GM19328 (cell line): Measurements from ENCODE around the gene SMIM38.
"Not testable (repeated sequence)": the region's sequence is repeated elsewhere in the genome, so short reads cannot be mapped to it uniquely, and the experiment has no call there.

Experiments used
- ATAC-seq: cut with Tn5 transposase; IDR thresholded peaks from one replicate; pipeline ENCODE4 v1.9.1; 2021; ENCODE audit warnings: mild to moderate bottlenecking, moderate library complexity; ENCODE audit not compliant: unreplicated experiment

SMIM38 gene

DNA sequence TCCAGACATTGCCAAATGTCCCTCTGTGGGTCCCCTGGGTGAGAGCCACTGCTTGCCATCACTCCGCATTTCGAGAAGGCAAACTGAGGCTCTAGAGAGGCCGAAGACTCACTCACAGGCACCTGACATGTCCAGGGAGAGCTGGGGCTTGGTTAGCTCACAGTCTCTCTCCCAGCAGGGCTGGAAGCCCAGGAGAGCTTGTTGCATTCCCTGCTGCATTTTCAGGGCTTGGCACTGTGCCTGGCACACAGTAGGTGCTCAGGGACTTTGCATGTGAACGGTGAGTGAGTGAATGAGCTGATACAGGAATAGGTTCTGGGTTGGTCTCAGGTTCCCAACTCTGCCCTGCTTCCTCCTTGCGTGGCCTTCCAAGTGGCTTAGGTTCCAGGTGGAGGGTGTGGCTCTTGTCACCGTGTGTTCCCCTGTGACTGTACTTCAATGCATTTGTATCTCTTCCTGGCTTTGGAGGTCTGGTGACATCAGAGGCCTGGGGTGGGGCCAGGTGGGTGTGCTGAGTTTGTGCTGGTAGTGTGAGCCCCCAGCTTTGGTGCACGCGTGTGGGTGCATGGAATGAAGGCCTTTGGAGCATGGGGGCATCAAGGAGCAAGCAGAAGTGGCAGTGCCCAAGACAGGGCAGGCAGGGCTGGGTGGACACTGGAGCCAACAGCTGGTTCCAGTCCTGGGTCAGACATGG lies 18.4 kb upstream of the SMIM38 start:
- ATAC-seq, result no peak

DNA sequence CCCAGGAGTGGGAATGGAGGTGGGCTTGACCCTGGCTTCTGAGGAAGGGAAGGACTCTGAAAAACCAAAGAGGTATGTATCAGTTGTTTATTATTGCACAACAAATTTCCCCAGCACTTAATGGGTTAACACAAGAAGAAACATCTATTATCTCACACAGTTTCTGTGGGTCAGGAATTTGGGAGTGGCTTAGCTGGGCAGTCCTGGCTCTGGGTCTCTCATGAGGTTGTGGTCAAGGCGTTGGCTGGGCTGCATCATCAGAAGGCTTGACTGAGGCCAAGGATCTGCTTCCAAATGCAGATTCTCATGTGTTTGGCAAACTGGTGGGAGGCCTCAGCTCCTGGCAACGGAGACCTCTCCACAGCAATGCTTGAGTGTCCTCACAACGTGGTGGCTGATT lies 17.5 kb upstream of the SMIM38 start:
- no peak for ATAC-seq

DNA sequence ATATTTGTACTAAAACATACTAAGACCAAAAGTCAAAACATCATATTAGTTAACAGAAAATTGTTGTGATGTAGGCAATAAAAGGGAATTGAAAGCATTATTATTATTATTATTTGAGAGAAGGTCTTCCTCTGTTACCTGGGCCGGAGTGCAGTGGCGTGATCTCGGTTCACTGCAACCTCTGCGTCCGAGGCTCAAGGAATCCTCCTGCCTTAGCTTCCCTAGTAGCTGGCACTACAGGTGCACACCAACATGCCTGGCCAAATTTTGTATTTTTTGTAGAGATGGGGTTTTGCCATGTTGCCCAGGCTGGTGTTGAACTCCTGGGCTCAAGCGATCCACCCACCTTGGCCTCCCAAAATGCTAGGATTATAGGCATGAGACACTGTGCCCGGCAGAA lies 15.6 kb upstream of the SMIM38 start:
- not testable (repeated sequence) for ATAC-seq

DNA sequence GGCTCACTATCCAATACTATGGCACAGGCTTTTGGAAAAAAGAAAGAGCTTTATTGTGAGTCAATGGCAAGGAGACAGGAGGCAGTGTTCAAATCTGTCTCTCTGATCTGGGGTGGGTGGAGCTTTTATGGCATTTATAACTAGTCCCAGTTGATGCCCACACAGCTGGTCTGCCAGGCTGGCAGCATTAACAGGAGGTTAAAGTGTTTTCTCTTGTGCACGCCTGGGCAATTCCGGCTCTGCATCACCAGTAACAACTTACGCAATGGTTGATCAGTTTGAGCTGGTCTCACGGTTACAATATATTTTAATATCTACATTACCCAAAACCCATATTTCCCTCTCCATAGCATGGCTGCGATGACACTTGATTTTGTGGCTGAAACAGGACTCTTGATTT lies 15.1 kb upstream of the SMIM38 start:
- ATAC-seq, result no peak

DNA sequence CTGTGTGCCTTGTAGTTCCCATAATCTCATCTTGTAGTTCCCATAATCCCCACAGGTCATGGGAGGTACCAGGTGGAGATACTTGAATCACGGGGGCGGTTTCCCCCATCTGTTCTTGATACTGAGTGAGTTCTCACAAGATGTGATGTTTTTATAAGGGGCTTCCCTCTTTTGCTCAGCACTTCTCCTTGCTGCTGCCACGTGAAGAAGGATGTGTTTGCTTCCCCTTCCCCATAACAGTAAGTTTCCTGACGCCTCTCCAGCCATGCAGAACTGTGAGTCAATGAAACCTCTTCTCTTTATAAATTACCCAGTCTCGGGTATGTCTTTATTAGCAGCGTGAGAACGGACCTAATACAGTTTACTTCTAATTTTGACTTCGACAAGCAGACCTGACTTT lies 14.0 kb upstream of the SMIM38 start:
- ATAC-seq, result no peak

DNA sequence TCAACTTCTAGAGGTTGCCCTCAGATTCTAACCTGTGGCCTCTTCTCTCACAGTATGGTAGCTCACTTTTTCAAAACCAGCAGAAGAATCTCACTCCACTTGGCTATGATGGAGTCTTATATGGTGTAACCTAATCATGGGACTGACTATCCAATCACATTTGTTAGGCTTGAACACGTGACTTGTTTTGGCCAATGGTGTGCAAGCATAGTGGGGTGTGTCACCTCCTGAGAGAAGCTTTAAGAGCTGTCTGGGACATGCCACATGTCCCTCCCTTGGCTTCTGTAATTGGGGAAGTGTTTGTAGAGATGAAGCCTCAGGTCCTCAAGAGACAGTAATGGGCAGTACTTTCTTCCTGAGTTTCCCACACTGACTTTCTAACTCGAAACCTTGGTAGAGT lies 12.8 kb upstream of the SMIM38 start:
- no peak for ATAC-seq

DNA sequence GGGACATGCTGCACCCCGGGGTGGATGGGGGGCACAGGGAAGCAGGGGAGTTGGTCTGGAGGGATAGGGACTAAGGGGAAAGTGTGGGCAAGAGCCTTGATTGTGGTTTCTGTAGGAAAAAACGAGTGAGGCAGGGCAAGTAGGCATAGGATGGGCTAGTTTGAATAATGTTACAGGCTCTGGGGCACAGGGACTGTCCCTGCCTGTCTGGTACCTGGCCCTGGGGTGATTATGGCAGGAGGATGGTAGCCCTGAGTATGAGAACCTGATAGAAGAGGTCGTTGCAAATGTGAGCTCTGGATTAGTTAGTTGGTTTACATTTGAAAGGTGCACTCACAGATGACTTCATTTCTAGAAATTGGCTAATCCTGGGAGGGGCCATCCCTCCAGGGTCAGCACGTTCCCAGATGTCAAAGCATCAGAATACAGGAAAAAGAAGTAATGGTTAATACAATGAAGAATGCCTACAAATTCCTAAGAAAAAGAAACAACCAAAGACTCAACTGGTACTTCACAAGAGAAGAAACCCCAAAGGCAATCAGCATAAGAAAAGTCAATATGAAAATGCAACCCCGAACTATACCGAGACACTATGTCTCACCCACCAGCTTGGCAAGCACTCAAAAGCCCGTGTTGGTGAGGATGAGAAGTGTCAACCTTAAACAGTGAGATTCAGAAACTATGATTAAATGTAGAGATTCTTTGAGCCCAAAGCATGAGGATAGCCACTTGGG lies 11.3 kb upstream of the SMIM38 start:
- ATAC-seq, result no peak

DNA sequence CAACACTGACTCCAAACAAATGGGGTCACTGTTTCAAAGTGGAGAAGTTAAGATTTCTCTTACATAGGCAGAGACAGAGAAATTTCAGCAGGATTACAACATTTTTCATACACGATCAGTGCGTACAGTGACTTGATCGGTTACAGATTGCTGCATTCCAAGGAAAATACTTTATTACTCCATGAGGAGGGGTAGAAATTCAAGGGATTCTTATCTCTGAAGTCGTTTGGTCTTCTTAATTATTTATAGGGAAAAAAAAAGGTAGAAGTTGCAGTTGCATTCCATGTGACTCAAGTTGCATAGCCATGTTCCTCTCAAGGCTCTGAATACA lies 10.7 kb upstream of the SMIM38 start:
- no peak for ATAC-seq

DNA sequence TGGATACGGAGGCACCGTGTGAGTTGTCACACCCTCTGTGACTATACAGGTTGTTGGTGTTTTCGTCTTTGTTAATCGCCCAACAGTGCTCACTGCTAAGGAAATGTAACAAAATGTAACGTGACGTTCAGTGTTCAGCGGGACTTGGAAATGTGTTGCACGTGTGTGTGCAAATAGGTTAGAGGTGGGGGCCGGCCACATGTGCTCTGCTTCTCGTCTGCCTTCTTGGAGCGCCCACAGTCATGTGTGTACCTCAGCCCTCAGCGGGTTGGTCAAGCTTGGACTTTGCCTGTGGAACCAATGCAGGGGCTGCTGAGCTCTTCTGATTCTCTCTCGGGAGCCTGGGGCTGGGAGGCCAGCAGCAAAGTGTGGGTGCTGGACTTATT lies 7.4 kb upstream of the SMIM38 start:
- no peak for ATAC-seq

DNA sequence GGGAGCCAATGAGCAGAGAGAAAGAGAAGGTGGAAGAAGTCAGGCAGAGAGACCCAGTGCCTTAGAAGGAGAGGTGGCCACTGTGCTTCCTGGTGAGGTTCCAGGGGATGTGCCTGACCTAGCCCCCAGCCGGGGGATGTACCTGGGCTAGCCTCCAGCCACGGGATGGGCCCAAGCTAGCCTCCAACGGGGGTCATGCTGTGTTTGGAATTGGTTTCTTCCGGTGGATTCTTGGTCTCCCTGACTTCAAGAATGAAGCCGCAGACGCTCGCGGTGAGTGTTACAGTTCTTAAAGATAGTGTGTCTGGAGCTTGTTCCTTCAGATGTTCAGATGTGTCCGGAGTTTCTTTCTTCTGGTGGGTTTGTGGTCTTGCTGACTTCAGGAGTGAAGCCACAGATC lies 6.9 kb upstream of the SMIM38 start:
- ATAC-seq, result no peak

DNA sequence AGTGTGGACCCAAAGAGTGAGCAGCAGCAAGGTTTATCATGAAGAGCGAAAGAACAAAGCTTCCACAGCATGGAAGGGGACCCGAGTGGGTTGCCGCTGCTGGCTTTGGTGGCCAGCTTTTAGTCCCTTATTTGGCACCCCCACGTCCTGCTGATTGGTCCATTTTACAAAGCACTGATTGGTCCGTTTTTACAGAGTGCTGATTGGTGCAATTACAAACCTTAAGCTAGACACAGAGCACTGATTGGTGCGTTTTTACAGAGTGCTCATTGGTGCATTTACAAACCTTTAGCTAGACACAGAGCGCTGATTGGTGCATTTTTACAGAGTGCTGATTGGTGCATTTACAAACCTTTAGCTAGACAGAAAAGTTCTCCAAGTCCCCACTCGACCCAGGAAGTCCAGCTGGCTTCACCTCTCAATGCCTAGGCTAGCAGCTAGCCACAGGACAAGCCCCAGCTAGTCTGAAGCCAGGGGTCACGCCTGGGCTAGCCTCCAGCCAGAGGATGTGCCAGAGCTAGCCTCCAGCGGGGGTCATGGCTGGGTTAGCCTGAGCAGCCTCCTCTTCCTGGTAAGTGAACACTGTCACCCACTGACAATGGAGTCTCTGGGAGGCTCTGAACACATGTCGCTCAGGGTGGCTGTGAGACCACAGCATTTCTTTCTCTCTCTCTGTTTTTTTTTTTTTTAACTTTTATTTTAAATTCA lies 6.2 kb upstream of the SMIM38 start:
- ATAC-seq, result not testable (repeated sequence)

DNA sequence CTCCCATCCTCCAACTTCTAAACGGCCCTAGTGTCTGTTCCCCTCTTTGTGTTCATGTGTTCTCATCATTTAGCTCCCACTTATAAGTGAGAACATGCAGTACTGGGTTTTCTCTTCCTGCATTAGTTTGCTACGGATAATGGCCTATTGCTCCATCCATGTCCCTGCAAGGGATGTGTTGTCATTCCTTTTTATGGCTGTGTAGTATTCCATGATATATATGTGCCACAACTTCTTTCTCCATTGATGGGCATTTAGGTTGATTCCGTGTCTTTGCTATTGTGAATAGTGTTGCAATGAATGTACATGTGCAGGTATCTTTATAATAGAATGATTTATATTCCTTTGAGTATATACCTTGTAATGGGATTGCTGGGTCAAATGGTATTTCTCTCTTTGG lies 5.6 kb upstream of the SMIM38 start:
- no peak for ATAC-seq

DNA sequence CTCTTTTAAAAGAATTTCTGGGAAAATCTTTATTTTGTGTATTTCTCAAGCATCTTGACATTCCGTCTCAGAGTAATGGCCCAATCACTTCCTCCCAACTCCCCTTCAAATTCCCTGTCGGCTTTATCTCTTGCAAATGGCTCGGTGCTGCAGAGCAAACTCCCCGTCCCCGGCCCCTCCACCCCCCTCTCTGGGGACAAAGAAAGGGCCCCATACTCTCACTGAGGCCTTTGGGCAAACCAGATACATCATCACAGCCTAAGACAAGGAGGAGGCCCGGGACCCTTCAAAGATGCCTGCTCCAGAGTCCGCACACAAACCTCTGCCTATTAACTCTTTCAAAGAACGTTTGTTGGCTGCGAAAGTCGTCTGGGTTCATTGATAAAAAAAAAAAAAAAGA lies 3.9 kb upstream of the SMIM38 start:
- no peak for ATAC-seq

DNA sequence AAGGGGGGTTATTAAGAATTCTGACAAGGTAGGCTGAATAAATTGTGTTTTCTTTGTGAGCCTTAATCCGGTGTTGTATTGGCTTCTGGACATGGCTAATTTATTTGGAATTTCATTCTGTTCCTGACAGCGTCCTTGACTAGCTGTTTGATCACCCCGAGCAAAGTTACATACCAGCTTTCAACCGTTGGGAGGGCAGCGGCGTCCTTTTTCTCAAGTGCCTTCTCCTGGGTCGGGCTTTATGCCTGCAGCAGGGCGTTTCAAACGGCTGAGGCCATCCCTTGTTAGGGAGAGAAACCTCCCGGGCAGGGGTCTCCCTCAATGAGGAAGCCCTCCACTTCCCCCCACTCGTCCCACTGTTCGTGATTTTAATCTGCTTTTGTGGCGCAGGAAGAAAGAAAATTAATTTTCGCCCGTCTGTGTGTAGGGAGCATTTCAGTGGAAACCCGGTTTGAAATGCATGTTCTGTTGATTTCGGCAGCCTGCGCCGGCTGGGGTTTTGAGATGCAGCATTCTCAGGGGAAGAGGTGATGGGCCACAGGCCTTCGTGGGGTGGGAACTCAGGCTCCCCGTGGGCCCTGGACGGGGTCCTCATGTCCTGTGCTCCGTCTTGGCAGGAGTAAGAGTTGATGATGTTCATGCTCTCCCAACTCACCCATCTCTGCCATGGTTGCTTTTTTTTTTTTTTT lies 2.9 kb upstream of the SMIM38 start:
- ATAC-seq, result no peak

DNA sequence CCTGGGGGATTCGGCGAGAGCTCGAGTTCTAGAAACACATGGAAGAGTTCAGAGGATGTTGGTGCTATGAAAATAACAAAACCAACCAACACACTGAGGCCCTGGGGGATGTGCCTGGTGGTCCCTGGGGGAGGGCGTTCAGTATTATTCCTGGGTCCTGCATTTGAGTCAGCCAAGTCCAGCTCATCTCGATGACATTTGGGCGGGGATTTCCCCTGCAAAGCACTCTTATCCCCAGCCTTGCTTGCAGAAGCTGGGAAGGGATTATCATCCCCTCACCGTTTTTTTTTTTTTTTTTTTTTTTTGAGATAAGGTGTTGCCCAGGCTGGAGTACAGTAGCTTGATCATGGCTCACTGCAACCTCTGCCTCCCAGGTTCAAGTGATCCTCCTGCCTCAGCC lies 2.1 kb upstream of the SMIM38 start:
- ATAC-seq, result no peak

DNA sequence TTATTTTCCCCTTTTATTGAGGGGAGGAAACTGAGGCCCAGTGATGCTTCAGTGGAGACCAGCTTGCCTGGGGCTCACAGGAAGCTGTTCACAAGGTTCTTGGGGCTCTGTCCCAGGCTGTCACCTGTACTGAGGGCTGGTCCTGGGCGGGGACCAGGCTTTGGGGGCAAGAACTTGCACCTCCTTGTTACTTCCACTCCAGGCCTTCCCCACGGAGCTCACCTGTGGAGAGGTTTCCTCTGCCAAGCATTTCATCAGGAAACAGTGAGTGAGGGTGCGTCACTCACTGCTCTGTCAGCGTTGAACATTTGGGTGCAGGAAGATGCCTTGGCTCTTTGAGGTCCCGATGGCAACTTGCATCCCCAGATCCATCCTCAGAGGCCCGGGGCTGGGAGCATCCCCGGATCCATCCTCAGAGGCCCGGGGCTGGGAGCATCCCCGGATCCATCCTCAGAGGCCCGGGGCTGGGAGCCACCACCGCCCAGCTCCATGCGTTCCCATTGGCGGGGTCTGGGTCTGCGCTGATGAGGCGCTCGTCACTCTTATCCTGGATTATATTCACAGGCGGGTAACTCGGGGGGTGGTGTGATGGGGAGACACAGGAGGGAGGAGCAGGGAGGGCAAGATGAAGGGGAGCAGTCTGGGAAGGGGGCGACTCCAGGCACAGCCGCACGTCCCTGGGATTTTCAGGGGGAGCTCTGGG lies 1.4 kb upstream of the SMIM38 start:
- ATAC-seq, result no peak

DNA sequence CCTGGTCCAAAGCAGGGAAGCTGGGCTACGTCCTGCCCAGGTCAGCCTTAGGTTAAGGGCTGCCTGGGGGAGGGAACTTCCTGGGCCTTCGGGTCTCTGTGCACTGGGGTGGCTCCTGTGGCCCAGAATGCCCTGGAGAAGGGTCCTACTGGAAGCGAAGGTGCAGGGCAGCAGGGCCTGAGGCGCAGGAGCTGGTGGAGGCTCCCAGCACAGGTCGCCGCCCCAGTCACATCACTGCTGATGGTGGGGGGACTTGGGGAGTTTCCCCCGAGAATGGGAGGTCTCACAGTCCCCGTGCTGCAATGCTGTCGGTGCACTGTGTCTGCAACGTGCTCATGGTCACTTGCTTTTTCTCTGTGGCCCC lies 815 bp upstream of the SMIM38 start:
- no peak for ATAC-seq

DNA sequence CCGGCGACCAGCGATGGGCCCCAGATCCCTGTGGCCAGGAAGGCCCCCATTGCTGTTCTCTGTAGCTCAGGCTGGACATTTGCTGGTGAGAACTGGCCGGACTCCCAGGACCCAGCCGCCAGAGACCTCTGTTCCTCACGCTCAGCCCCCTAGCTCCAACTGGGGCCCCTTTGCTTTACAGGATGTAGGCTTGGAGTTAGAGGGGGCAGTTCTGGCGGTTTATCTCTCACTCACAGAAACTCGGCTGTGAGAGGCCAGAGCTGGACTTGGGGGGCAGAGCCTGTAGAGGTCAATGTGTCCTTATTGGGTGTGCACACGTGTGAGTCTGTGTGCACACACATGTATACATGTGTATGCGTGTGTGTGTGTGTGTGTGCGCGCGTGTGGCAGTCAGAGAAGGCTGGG lies 502 bp downstream of the SMIM38 start:
- no peak for ATAC-seq

DNA sequence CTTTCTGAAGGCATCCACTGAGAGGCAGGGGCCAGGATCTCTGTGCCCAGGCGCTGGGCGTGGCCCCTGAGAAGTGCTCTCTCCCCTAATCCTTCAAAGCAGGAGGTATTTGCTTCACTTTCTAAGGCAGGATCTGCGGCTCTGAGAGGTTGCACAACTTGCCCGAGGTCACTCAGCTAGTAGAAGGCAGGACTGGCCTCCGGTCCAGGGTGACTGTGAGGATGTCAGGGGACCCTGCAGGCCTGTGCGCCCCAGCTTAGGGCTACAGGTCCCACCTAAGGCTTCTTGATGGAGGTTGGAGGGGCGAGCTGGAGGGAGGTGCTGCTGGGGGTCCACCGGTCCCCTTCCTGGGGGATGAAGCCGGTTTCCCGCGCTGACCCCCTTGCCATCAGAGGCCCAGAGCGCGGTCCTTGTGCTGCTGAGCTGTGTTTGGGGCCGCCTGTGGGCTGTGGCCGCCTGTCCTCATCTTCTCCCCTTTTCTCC lies 979 bp downstream of the SMIM38 start:
- ATAC-seq, result no peak

DNA sequence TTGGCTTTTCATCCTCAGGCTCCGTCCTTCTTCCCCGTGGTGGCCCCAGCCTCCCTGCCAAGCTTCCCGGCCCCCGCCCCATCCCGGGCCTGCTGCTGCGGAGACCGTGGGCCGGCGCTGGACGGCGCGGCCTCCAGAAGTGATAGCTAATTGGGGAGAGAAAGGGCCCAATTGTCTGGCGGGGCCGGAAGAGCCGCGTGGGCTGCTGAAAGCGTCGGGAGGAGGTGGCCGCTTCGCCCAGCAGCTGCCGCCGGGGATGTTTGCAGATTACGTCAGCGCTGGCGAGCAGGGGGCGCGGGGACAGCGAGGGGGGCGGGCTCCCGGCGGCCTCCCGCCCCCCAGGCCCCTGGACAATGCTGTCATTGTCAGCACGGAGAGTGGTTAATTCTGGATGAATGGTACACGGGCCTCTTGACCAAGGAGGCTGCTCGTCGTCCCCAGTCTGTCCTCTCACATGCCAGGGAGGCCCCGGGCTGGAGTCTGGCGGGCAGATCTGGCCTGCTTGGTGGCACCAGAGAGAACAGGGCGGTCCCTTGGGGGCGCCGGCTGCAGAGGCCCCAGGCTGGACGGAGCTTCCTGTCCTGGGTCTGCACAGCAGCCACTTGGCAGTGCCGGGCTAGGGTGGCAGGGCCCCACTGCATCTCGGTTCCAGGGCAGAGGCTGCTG lies 1.6 kb downstream of the SMIM38 start:
- ATAC-seq, result no peak

DNA sequence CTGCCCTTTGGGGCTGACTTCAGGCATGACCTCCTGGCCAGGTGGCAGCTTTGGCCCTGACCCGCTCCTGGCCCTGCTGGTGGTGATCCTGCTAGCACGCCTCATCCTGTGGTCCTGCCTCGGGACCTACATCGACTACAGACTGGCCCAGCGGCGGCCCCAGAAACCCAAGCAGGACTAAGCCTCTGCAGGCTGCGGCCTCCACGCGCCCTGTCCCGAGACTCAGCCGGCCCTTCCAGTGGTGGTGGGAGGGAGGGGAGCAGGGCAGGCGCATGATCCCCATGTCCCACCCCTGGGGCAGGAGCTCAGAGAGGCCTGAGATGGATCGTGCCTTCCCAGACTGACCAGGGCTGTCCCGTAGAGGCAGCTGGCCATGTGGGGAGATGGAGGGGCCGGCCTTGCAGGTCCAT lies 2.1 kb downstream of the SMIM38 start:
- ATAC-seq, result no peak
